ENCODE data around the gene CD8B2. TPM values are rescaled to one million over a fixed set of nuclear protein-coding genes. Genes with fewer than 3 reads are reported as not detected.

The CD8B2 gene
- polyA plus RNA-seq, 1 donor = 0.42 TPM

- H3K4me3 ChIP-seq (ENCODE audit: low read length) = no peak overlapping the region
- no peaks in the 10 kb centered on the region for H3K9me3 ChIP-seq (ENCODE audit: control insufficient read depth, low read depth, low read length)
- no peaks in the 10 kb centered on the region for H3K4me1 ChIP-seq (ENCODE audit: control insufficient read depth, insufficient read depth, low read length)
- H3K27ac ChIP-seq (ENCODE audit: low read length) = no peak overlapping the region
- no peaks in the 10 kb centered on the region for H3K36me3 ChIP-seq (ENCODE audit: control insufficient read depth, insufficient read depth, low read length)
- no peaks in the 10 kb centered on the region for H3K27me3 ChIP-seq (ENCODE audit: control insufficient read depth, insufficient read depth, low read length)
- WGBS (ENCODE audit: insufficient coverage, low lambda C conversion rate) = 96% methylated on average over 3 of the region's 3 CpGs
- DNase-seq = no peak
These were observed 45.1 kb downstream of the CD8B2 start for GRCh38 chr2:106532236-106532635.

- no CpG with 5 or more reads among the region's 6 CpGs for WGBS (ENCODE audit: insufficient coverage, low lambda C conversion rate)
- H3K9me3 ChIP-seq (ENCODE audit: control insufficient read depth, low read depth, low read length) = no peaks in the 10 kb centered on the region
- H3K4me3 ChIP-seq (ENCODE audit: low read length) = no peak overlapping the region
- no peaks in the 10 kb centered on the region for H3K36me3 ChIP-seq (ENCODE audit: control insufficient read depth, insufficient read depth, low read length)
- no peaks in the 10 kb centered on the region for H3K27me3 ChIP-seq (ENCODE audit: control insufficient read depth, insufficient read depth, low read length)
- DNase-seq = no peak
- no peak overlapping the region for H3K27ac ChIP-seq (ENCODE audit: low read length)
- H3K4me1 ChIP-seq (ENCODE audit: control insufficient read depth, insufficient read depth, low read length) = no peaks in the 10 kb centered on the region
These were observed 47.3 kb downstream of the CD8B2 start for GRCh38 chr2:106534471-106534870.

GRCh38 chr2:106536490-106536889, 49.3 kb downstream of the CD8B2 start:
- Histone ChIP-seq H3K4me3 (ENCODE audit: low read length) (no peak overlapping the region), H3K27me3 (ENCODE audit: control insufficient read depth, insufficient read depth, low read length) (no peaks in the 10 kb centered on the region), H3K27ac (ENCODE audit: low read length) (no peak overlapping the region), H3K36me3 (ENCODE audit: control insufficient read depth, insufficient read depth, low read length) (no peaks in the 10 kb centered on the region), H3K4me1 (ENCODE audit: control insufficient read depth, insufficient read depth, low read length) (no peaks in the 10 kb centered on the region), H3K9me3 (ENCODE audit: control insufficient read depth, low read depth, low read length) (no peaks in the 10 kb centered on the region)
- WGBS (ENCODE audit: insufficient coverage, low lambda C conversion rate) = no CpG with 5 or more reads among the region's 3 CpGs
- no peak for DNase-seq

- WGBS (ENCODE audit: insufficient coverage, low lambda C conversion rate) = no CpG with 5 or more reads among the region's 4 CpGs
- Histone ChIP-seq H3K36me3 (ENCODE audit: control insufficient read depth, insufficient read depth, low read length) (no peaks in the 10 kb centered on the region), H3K4me3 (ENCODE audit: low read length) (no peak overlapping the region), H3K27ac (ENCODE audit: low read length) (no peak overlapping the region), H3K27me3 (ENCODE audit: control insufficient read depth, insufficient read depth, low read length) (peaks cover 2% of the 10 kb centered on the region), H3K4me1 (ENCODE audit: control insufficient read depth, insufficient read depth, low read length) (no peaks in the 10 kb centered on the region), H3K9me3 (ENCODE audit: control insufficient read depth, low read depth, low read length) (no peaks in the 10 kb centered on the region)
- peak; percentile 32 to 33 for DNase-seq
These were observed 49.9 kb downstream of the CD8B2 start for GRCh38 chr2:106537047-106537446.

GRCh38 chr2:106537791-106538191, 50.6 kb downstream of the CD8B2 start:
- DNase-seq = no peak
- Histone ChIP-seq H3K4me3 (ENCODE audit: low read length) (no peak overlapping the region), H3K4me1 (ENCODE audit: control insufficient read depth, insufficient read depth, low read length) (no peaks in the 10 kb centered on the region), H3K27me3 (ENCODE audit: control insufficient read depth, insufficient read depth, low read length) (peaks cover 2% of the 10 kb centered on the region), H3K9me3 (ENCODE audit: control insufficient read depth, low read depth, low read length) (no peaks in the 10 kb centered on the region), H3K36me3 (ENCODE audit: control insufficient read depth, insufficient read depth, low read length) (no peaks in the 10 kb centered on the region), H3K27ac (ENCODE audit: low read length) (no peak overlapping the region)
- no CpG with 5 or more reads among the region's 10 CpGs for WGBS (ENCODE audit: insufficient coverage, low lambda C conversion rate)

- H3K4me3 ChIP-seq (ENCODE audit: low read length) = no peak overlapping the region
- no peak overlapping the region for H3K27ac ChIP-seq (ENCODE audit: low read length)
- no peak for DNase-seq
- H3K27me3 ChIP-seq (ENCODE audit: control insufficient read depth, insufficient read depth, low read length) = peaks cover 5% of the 10 kb centered on the region
- no peaks in the 10 kb centered on the region for H3K4me1 ChIP-seq (ENCODE audit: control insufficient read depth, insufficient read depth, low read length)
- 100% methylated on average over 1 of the region's 5 CpGs for WGBS (ENCODE audit: insufficient coverage, low lambda C conversion rate)
- H3K36me3 ChIP-seq (ENCODE audit: control insufficient read depth, insufficient read depth, low read length) = no peaks in the 10 kb centered on the region
- H3K9me3 ChIP-seq (ENCODE audit: control insufficient read depth, low read depth, low read length) = no peaks in the 10 kb centered on the region
These were observed 53.7 kb downstream of the CD8B2 start for GRCh38 chr2:106540886-106541285.

GRCh38 chr2:106541333-106541732, 54.2 kb downstream of the CD8B2 start:
- no peak for DNase-seq
- Histone ChIP-seq H3K27me3 (ENCODE audit: control insufficient read depth, insufficient read depth, low read length) (peaks cover 5% of the 10 kb centered on the region), H3K27ac (ENCODE audit: low read length) (no peak overlapping the region), H3K36me3 (ENCODE audit: control insufficient read depth, insufficient read depth, low read length) (no peaks in the 10 kb centered on the region), H3K4me1 (ENCODE audit: control insufficient read depth, insufficient read depth, low read length) (no peaks in the 10 kb centered on the region), H3K9me3 (ENCODE audit: control insufficient read depth, low read depth, low read length) (no peaks in the 10 kb centered on the region), H3K4me3 (ENCODE audit: low read length) (no peak overlapping the region)
- WGBS (ENCODE audit: insufficient coverage, low lambda C conversion rate) = no CpG with 5 or more reads among the region's 4 CpGs

- H3K36me3 ChIP-seq (ENCODE audit: control insufficient read depth, insufficient read depth, low read length) = no peaks in the 10 kb centered on the region
- H3K27me3 ChIP-seq (ENCODE audit: control insufficient read depth, insufficient read depth, low read length) = peaks cover 5% of the 10 kb centered on the region
- DNase-seq = peak; percentile 34 to 62
- no peaks in the 10 kb centered on the region for H3K4me1 ChIP-seq (ENCODE audit: control insufficient read depth, insufficient read depth, low read length)
- no CpG with 5 or more reads among the region's 24 CpGs for WGBS (ENCODE audit: insufficient coverage, low lambda C conversion rate)
- H3K4me3 ChIP-seq (ENCODE audit: low read length) = peak overlapping the region; percentile 23
- no peak overlapping the region for H3K27ac ChIP-seq (ENCODE audit: low read length)
- no peaks in the 10 kb centered on the region for H3K9me3 ChIP-seq (ENCODE audit: control insufficient read depth, low read depth, low read length)
These were observed 55.7 kb downstream of the CD8B2 start for GRCh38 chr2:106542746-106543359.

- Histone ChIP-seq H3K4me3 (ENCODE audit: low read length) (no peak overlapping the region), H3K27me3 (ENCODE audit: control insufficient read depth, insufficient read depth, low read length) (peaks cover 5% of the 10 kb centered on the region), H3K36me3 (ENCODE audit: control insufficient read depth, insufficient read depth, low read length) (no peaks in the 10 kb centered on the region), H3K4me1 (ENCODE audit: control insufficient read depth, insufficient read depth, low read length) (no peaks in the 10 kb centered on the region), H3K27ac (ENCODE audit: low read length) (no peak overlapping the region), H3K9me3 (ENCODE audit: control insufficient read depth, low read depth, low read length) (no peaks in the 10 kb centered on the region)
- no peak for DNase-seq
- no CpG with 5 or more reads among the region's 10 CpGs for WGBS (ENCODE audit: insufficient coverage, low lambda C conversion rate)
These were observed 57.8 kb downstream of the CD8B2 start for GRCh38 chr2:106545007-106545406.

- Histone ChIP-seq H3K27me3 (ENCODE audit: control insufficient read depth, insufficient read depth, low read length) (peaks cover 5% of the 10 kb centered on the region), H3K27ac (ENCODE audit: low read length) (no peak overlapping the region), H3K9me3 (ENCODE audit: control insufficient read depth, low read depth, low read length) (no peaks in the 10 kb centered on the region), H3K4me3 (ENCODE audit: low read length) (no peak overlapping the region), H3K36me3 (ENCODE audit: control insufficient read depth, insufficient read depth, low read length) (no peaks in the 10 kb centered on the region), H3K4me1 (ENCODE audit: control insufficient read depth, insufficient read depth, low read length) (peaks cover 3% of the 10 kb centered on the region)
- WGBS (ENCODE audit: insufficient coverage, low lambda C conversion rate) = 40% methylated on average over 1 of the region's 8 CpGs
- DNase-seq = no peak
These were observed 59.3 kb downstream of the CD8B2 start for GRCh38 chr2:106546391-106546990.
